ENCODE measurements around the gene CPZ. TPM values are rescaled to one million over a fixed set of nuclear protein-coding genes. Genes with fewer than 3 reads are reported as not detected.
"Not testable (repeated sequence)": the region's sequence is repeated elsewhere in the genome, so short reads cannot be mapped to it uniquely, and the experiment has no call there.

The CPZ gene
- total RNA-seq, 1 experiment from 2014 or later: 37.3 TPM

GRCh38 chr4:8653326-8654000 lies 60.9 kb downstream of the CPZ start:
- peak; percentile 67 for DNase-seq

GRCh38 chr4:8654139-8654538 lies 61.6 kb downstream of the CPZ start:
- H3K4me2 ChIP-seq (ENCODE audit: insufficient read depth, insufficient read length, low read length); H2BK120ac ChIP-seq (ENCODE audit: low read depth, low read length, poor library complexity, severe bottlenecking); H3K9ac ChIP-seq (ENCODE audit: extremely low read depth, insufficient read length, low read length); H2BK5ac ChIP-seq (ENCODE audit: insufficient read length, low read length); H3K27ac ChIP-seq (ENCODE audit: insufficient read length, low read depth, low read length); H3K27me3 ChIP-seq (ENCODE audit: insufficient read depth, low read length); H3T11ph ChIP-seq (ENCODE audit: low read length); H3K9me3 Mint-ChIP-seq; H3K79me2 ChIP-seq (ENCODE audit: insufficient read depth, low read length); H2BK15ac ChIP-seq (ENCODE audit: low read depth, low read length); H3K23me2 ChIP-seq (ENCODE audit: insufficient read length, low read depth, low read length, poor library complexity, severe bottlenecking); H4K8ac ChIP-seq (replicated peaks; ENCODE audit: insufficient read length, low read depth, low read length); H2AFZ ChIP-seq (ENCODE audit: low read length); H4K5ac ChIP-seq (ENCODE audit: insufficient read length, low read depth, low read length); H3K4me3 Mint-ChIP-seq; H3K36me3 Mint-ChIP-seq (ENCODE audit: insufficient read depth in 1 of 3, low read depth in 3 of 3); H2BK20ac ChIP-seq (ENCODE audit: low read depth, low read length, poor library complexity, severe bottlenecking); H3K9me3 ChIP-seq (ENCODE audit: control insufficient read depth, low read depth, low read length); H3K18ac ChIP-seq (ENCODE audit: insufficient read length, low read depth, low read length); H2BK12ac ChIP-seq (ENCODE audit: insufficient read length, low read depth, low read length); H3K79me1 ChIP-seq (ENCODE audit: insufficient read depth, low read depth, low read length, poor library complexity, severe bottlenecking); H3K14ac ChIP-seq (ENCODE audit: insufficient read depth, low read length); H4K91ac ChIP-seq (ENCODE audit: insufficient read length, low read depth, low read length); DNase-seq; H3K4me1 ChIP-seq (ENCODE audit: insufficient read depth, low read length); H3K56ac ChIP-seq (ENCODE audit: insufficient read length, low read depth, low read length); H3K4ac ChIP-seq (ENCODE audit: low read depth, low read length); H3K23ac ChIP-seq (ENCODE audit: insufficient read length, low read depth, low read length); H3K27ac Mint-ChIP-seq; H2AK5ac ChIP-seq (ENCODE audit: insufficient read length, low read length); H4K20me1 ChIP-seq (ENCODE audit: control insufficient read depth, insufficient read depth, insufficient read length): not testable (repeated sequence)
- peaks cover 8 to 12% of the 10 kb centered on the region in 2 experiments for H3K4me1 Mint-ChIP-seq
- peaks cover 24% of the 10 kb centered on the region for H3K27me3 Mint-ChIP-seq (ENCODE audit: low read depth)
- WGBS (ENCODE audit: extremely low coverage, insufficient read length, low lambda C conversion rate): no CpG with 5 or more reads among the region's 5 CpGs

More at GRCh38 chr4:8653326-8654000, 60.9 kb downstream of the CPZ start:
- Histone ChIP-seq H3K23me2 (ENCODE audit: insufficient read length, low read depth, low read length, poor library complexity, severe bottlenecking) (no peaks in the 10 kb centered on the region), H4K5ac (ENCODE audit: insufficient read length, low read depth, low read length) (no peak overlapping the region), H4K91ac (ENCODE audit: insufficient read length, low read depth, low read length) (no peak overlapping the region), H3K4ac (ENCODE audit: low read depth, low read length) (no peak overlapping the region), H3T11ph (ENCODE audit: low read length) (no peak overlapping the region), H3K9me3 (ENCODE audit: control insufficient read depth, low read depth, low read length) (no peaks in the 10 kb centered on the region), H3K79me2 (ENCODE audit: insufficient read depth, low read length) (no peaks in the 10 kb centered on the region), H3K9ac (ENCODE audit: extremely low read depth, insufficient read length, low read length) (no peak overlapping the region), H3K27me3 (ENCODE audit: insufficient read depth, low read length) (no peaks in the 10 kb centered on the region), H2AFZ (ENCODE audit: low read length) (no peak overlapping the region), H3K27ac (ENCODE audit: insufficient read length, low read depth, low read length) (no peak overlapping the region), H3K14ac (ENCODE audit: insufficient read depth, low read length) (no peak overlapping the region), H2BK120ac (ENCODE audit: low read depth, low read length, poor library complexity, severe bottlenecking) (no peak overlapping the region), H4K20me1 (ENCODE audit: control insufficient read depth, insufficient read depth, insufficient read length) (no peaks in the 10 kb centered on the region), H3K4me1 (ENCODE audit: insufficient read depth, low read length) (no peaks in the 10 kb centered on the region), H2BK15ac (ENCODE audit: low read depth, low read length) (no peak overlapping the region), H2BK5ac (ENCODE audit: insufficient read length, low read length) (no peak overlapping the region), H4K8ac (replicated peaks; ENCODE audit: insufficient read length, low read depth, low read length) (no peak overlapping the region), H3K79me1 (ENCODE audit: insufficient read depth, low read depth, low read length, poor library complexity, severe bottlenecking) (no peaks in the 10 kb centered on the region), H2BK12ac (ENCODE audit: insufficient read length, low read depth, low read length) (no peak overlapping the region), H2BK20ac (ENCODE audit: low read depth, low read length, poor library complexity, severe bottlenecking) (no peak overlapping the region), H2AK5ac (ENCODE audit: insufficient read length, low read length) (no peak overlapping the region), H3K56ac (ENCODE audit: insufficient read length, low read depth, low read length) (no peak overlapping the region), H3K23ac (ENCODE audit: insufficient read length, low read depth, low read length) (no peak overlapping the region), H3K4me2 (ENCODE audit: insufficient read depth, insufficient read length, low read length) (no peak overlapping the region), H3K18ac (ENCODE audit: insufficient read length, low read depth, low read length) (no peak overlapping the region)
- Mint-ChIP-seq H3K4me3 (no peak overlapping the region), H3K9me3 (peaks cover 0 to 7% of the 10 kb centered on the region in 2 experiments; a peak in 2 of 5 replicates), H3K4me1 (peaks cover 8 to 14% of the 10 kb centered on the region in 2 experiments), H3K27me3 (ENCODE audit: low read depth) (peaks cover 26% of the 10 kb centered on the region), H3K27ac (no peak overlapping the region), H3K36me3 (ENCODE audit: insufficient read depth in 1 of 3, low read depth in 3 of 3) (no peaks in the 10 kb centered on the region)
- TF ChIP-seq, protein P1, sequence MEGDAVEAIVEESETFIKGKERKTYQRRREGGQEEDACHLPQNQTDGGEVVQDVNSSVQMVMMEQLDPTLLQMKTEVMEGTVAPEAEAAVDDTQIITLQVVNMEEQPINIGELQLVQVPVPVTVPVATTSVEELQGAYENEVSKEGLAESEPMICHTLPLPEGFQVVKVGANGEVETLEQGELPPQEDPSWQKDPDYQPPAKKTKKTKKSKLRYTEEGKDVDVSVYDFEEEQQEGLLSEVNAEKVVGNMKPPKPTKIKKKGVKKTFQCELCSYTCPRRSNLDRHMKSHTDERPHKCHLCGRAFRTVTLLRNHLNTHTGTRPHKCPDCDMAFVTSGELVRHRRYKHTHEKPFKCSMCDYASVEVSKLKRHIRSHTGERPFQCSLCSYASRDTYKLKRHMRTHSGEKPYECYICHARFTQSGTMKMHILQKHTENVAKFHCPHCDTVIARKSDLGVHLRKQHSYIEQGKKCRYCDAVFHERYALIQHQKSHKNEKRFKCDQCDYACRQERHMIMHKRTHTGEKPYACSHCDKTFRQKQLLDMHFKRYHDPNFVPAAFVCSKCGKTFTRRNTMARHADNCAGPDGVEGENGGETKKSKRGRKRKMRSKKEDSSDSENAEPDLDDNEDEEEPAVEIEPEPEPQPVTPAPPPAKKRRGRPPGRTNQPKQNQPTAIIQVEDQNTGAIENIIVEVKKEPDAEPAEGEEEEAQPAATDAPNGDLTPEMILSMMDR (conservative IDR thresholded peaks at IDR 0.05): no peak
- WGBS (ENCODE audit: extremely low coverage, insufficient read length, low lambda C conversion rate): no CpG with 5 or more reads among the region's 22 CpGs
